Breast epithelium (tissue), 4 donors: ENCODE results near the gene CDK5RAP2. TPM values are rescaled to one million over a fixed set of nuclear protein-coding genes. Genes with fewer than 3 reads are reported as not detected.

ENCODE experiments used
- DNase-seq, 2 donors: peaks; one replicate each; pipeline ENCODE4 v3.0.0-alpha.2; 2019; ENCODE audit warnings: low spot score in 2 of 2
- H3K27ac ChIP-seq, 2 donors: fragments of 200-600 bp; sonication (generic) in 1 of 2; one replicate each; pipeline ENCODE4 v1.5.1; 2016 to 2019; ENCODE audit warnings: mild to moderate bottlenecking in 1 of 2
- H3K27me3 ChIP-seq, 2 donors: fragments of 200-600 bp; sonication (generic) in 1 of 2; one replicate each; pipeline versions ENCODE4 v1.5.1 to v1.6.0; 2017 to 2019; ENCODE audit warnings: control low read depth in 1 of 2, mild to moderate bottlenecking in 1 of 2
- H3K36me3 ChIP-seq: fragments of 200-600 bp; one replicate; pipeline ENCODE4 v1.5.1; 2019
- H3K4me1 ChIP-seq, 2 donors: fragments of 200-600 bp; sonication (generic); one replicate each; pipeline ENCODE4 v1.5.1; 2016 to 2019; ENCODE audit warnings: control low read depth in 1 of 2
- H3K4me3 ChIP-seq, 3 donors: fragments of 200-600 bp; sonication (generic); 1 replicate in 2 of 3; 2 replicates in 1 of 3; pipeline ENCODE4 v1.5.1; 2016 to 2019; ENCODE audit warnings: mild to moderate bottlenecking in 3 of 3, moderate library complexity in 2 of 3
- H3K9me3 ChIP-seq, 2 donors: fragments of 200-600 bp; sonication (generic) in 1 of 2; one replicate each; pipeline ENCODE4 v1.5.1; 2016 to 2019; ENCODE audit warnings: control low read depth in 1 of 2
- CTCF ChIP-seq, 3 donors: fragments of 450-650 bp; IDR thresholded peaks; one replicate each; pipeline ENCODE4 v1.5.1; 2016 to 2017; ENCODE audit warnings: antibody characterized with exemption in 3 of 3, mild to moderate bottlenecking in 3 of 3, moderate library complexity in 3 of 3
- POLR2A ChIP-seq: fragments of 450-650 bp; IDR thresholded peaks from one replicate; pipeline ENCODE4 v1.6.1; 2016; ENCODE audit warnings: antibody characterized with exemption, mild to moderate bottlenecking, moderate library complexity
- POLR2AphosphoS5 ChIP-seq, 3 donors: sonication (generic); formaldehyde crosslinking; IDR thresholded peaks; one replicate each; pipeline ENCODE4 v1.6.1; 2017; ENCODE audit warnings: antibody characterized with exemption in 3 of 3
- intact Hi-C: fragments of 100-400 bp; cut with DNase I; formaldehyde crosslinking; loops from one replicate; pipeline ENCODE4 v1.15.1; 2023; ENCODE audit warnings: low total_unique reads
- total RNA-seq, 3 donors: library from RNA; depleted of rRNA; stranded (reverse); fragments of >200 nt; gene quantifications; one replicate each; pipeline ENCODE4 v1.1.0, GENCODE V29; 2016

The CDK5RAP2 gene
- total RNA-seq, 3 donors from 2014 or later: 44.5 to 77.4 (median 60.6) TPM

- H3K9me3 ChIP-seq: no peaks in the 10 kb centered on the region
- no peak for TF ChIP-seq CTCF (IDR thresholded peaks at IDR 0.05)
- H3K27me3 ChIP-seq: no peaks in the 10 kb centered on the region
- no peak for DNase-seq
- no peaks in the 10 kb centered on the region for H3K4me1 ChIP-seq
- H3K36me3 ChIP-seq: no peaks in the 10 kb centered on the region
- no peak overlapping the region for H3K27ac ChIP-seq
- intact Hi-C loops: no loop called here
- no peak overlapping the region for H3K4me3 ChIP-seq
These were observed 41.6 kb downstream of the CDK5RAP2 start for GRCh38 chr9:120538339-120538738.

GRCh38 chr9:120536949-120537640 is 42.9 kb downstream of the CDK5RAP2 start:
- Histone ChIP-seq H3K36me3 (no peaks in the 10 kb centered on the region), H3K27me3 (no peaks in the 10 kb centered on the region), H3K9me3 (no peaks in the 10 kb centered on the region), H3K4me3 (no peak overlapping the region), H3K27ac (no peak overlapping the region), H3K4me1 (no peaks in the 10 kb centered on the region)
- TF ChIP-seq CTCF (IDR thresholded peaks at IDR 0.05) (no peak), POLR2A (no peak), POLR2AphosphoS5 (IDR thresholded peaks at IDR 0.05) (no peak)
- intact Hi-C loops: no loop called here
- no peak for DNase-seq

- intact Hi-C loops: no loop called here
- H3K36me3 ChIP-seq: no peaks in the 10 kb centered on the region
- no peak for DNase-seq
These were observed 43.9 kb downstream of the CDK5RAP2 start for GRCh38 chr9:120536094-120536493.

DNA sequence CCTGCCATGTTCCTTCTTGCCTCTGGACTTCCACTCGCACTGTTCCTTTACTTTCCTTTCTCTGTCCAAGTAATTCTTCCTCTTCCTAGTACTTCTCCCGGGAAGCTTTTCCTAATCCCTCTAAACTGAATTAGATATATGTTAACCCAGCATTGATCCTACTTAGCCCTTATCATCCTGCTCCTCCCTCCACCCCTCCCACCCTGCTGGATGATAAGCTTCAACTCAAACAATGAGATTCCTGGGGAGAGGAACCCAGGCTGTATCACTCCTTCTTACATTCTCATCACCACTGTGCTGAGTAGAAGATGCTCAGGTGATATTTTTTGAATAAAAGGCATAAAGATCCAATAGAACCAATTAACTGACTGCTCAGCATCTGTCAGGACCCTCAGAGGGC is 45.7 kb downstream of the CDK5RAP2 start:
- H3K27ac ChIP-seq: no peak overlapping the region
- no peak for DNase-seq
- no peak overlapping the region for H3K4me3 ChIP-seq
- H3K9me3 ChIP-seq: no peaks in the 10 kb centered on the region
- no peaks in the 10 kb centered on the region for H3K36me3 ChIP-seq
- H3K4me1 ChIP-seq: no peaks in the 10 kb centered on the region
- intact Hi-C loops: no loop called here
- TF ChIP-seq POLR2AphosphoS5 (IDR thresholded peaks at IDR 0.05) (no peak), CTCF (IDR thresholded peaks at IDR 0.05) (no peak), POLR2A (no peak)
- H3K27me3 ChIP-seq: no peaks in the 10 kb centered on the region

More at GRCh38 chr9:120536094-120536493, 43.9 kb downstream of the CDK5RAP2 start:
- Histone ChIP-seq H3K9me3 (no peaks in the 10 kb centered on the region), H3K27me3 (no peaks in the 10 kb centered on the region), H3K27ac (no peak overlapping the region), H3K4me3 (no peak overlapping the region), H3K4me1 (no peaks in the 10 kb centered on the region)
- TF ChIP-seq POLR2A (no peak), CTCF (IDR thresholded peaks at IDR 0.05) (no peak), POLR2AphosphoS5 (IDR thresholded peaks at IDR 0.05) (no peak)

DNA sequence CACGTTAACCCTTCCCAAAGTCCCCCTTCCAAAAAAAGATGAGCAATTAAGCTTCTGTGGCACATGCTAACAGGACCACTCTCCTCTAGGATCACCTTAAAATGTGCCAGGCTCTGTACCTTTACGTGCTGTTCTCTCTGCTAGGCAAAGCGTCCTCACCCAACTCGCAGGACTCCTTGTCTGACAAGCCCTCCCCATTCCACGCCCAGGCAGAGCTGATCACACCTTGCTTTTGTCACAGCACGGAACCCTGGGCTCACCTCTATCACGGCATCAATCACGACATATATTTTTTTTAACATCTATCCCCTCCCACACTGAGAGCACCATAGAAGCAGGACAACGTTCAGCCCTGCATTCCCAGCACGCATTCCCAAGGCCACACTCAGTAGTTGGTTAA is 47.1 kb downstream of the CDK5RAP2 start:
- intact Hi-C loops: no loop called here
- Histone ChIP-seq H3K4me3 (no peak overlapping the region), H3K9me3 (no peaks in the 10 kb centered on the region), H3K4me1 (no peaks in the 10 kb centered on the region), H3K36me3 (peaks cover 3% of the 10 kb centered on the region), H3K27ac (peak overlapping the region; percentile 44 to 71), H3K27me3 (no peaks in the 10 kb centered on the region)
- no peak for DNase-seq
- TF ChIP-seq CTCF (IDR thresholded peaks at IDR 0.05): no peak
- TF ChIP-seq POLR2A: no peak
- no peak for TF ChIP-seq POLR2AphosphoS5 (IDR thresholded peaks at IDR 0.05)
